ENCODE measurements around the gene ABHD2.

- TF ChIP-seq, protein P1, sequence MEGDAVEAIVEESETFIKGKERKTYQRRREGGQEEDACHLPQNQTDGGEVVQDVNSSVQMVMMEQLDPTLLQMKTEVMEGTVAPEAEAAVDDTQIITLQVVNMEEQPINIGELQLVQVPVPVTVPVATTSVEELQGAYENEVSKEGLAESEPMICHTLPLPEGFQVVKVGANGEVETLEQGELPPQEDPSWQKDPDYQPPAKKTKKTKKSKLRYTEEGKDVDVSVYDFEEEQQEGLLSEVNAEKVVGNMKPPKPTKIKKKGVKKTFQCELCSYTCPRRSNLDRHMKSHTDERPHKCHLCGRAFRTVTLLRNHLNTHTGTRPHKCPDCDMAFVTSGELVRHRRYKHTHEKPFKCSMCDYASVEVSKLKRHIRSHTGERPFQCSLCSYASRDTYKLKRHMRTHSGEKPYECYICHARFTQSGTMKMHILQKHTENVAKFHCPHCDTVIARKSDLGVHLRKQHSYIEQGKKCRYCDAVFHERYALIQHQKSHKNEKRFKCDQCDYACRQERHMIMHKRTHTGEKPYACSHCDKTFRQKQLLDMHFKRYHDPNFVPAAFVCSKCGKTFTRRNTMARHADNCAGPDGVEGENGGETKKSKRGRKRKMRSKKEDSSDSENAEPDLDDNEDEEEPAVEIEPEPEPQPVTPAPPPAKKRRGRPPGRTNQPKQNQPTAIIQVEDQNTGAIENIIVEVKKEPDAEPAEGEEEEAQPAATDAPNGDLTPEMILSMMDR (IDR thresholded peaks at IDR 0.05 in 2 of 3, conservative IDR thresholded peaks at IDR 0.05 in 1 of 3; ENCODE audit: insufficient read depth in 2 of 3, low read depth in 1 of 3, low read length in 3 of 3), result no peak
- TF ChIP-seq, protein P2, sequence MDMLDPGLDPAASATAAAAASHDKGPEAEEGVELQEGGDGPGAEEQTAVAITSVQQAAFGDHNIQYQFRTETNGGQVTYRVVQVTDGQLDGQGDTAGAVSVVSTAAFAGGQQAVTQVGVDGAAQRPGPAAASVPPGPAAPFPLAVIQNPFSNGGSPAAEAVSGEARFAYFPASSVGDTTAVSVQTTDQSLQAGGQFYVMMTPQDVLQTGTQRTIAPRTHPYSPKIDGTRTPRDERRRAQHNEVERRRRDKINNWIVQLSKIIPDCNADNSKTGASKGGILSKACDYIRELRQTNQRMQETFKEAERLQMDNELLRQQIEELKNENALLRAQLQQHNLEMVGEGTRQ (CRISPR knock-in tag; IDR thresholded peaks at IDR 0.05), result no peak
- no peak for TF ChIP-seq POLR2A (conservative IDR thresholded peaks at IDR 0.05)
Measured at GRCh38 chr15:89077750-89078149, 10.5 kb upstream of the ABHD2 start.
